ENCODE measurements around the gene ZNF221.

The ZNF221 gene

GRCh38 chr19:43950834-43951645 is at the start of gene ZNF221:
TSS of gene ZNF221 (plus strand) at chr19:43951228. CDS start at chr19:43962727, 11,499 bp downstream.
- TF ChIP-seq GATA3 (IDR thresholded peaks at IDR 0.05; ENCODE audit: low read depth, low read length) (no peak), GATA2 (IDR thresholded peaks at IDR 0.05; ENCODE audit: low read depth, low read length) (no peak)

- TF ChIP-seq GATA2 (IDR thresholded peaks at IDR 0.05; ENCODE audit: low read depth, low read length) (no peak), GATA3 (IDR thresholded peaks at IDR 0.05; ENCODE audit: low read depth, low read length) (no peak)
Measured at GRCh38 chr19:43901395-43902390, 49.3 kb upstream of the ZNF221 start.

GRCh38 chr19:43902399-43902798 is 48.6 kb upstream of the ZNF221 start:
- TF ChIP-seq GATA2 (IDR thresholded peaks at IDR 0.05; ENCODE audit: low read depth, low read length) (no peak), GATA3 (IDR thresholded peaks at IDR 0.05; ENCODE audit: low read depth, low read length) (no peak)

GRCh38 chr19:43905897-43906296 is 45.1 kb upstream of the ZNF221 start:
- TF ChIP-seq GATA3 (IDR thresholded peaks at IDR 0.05; ENCODE audit: low read depth, low read length), result no peak
- no peak for TF ChIP-seq GATA2 (IDR thresholded peaks at IDR 0.05; ENCODE audit: low read depth, low read length)

- TF ChIP-seq GATA3 (IDR thresholded peaks at IDR 0.05; ENCODE audit: low read depth, low read length) (no peak), GATA2 (IDR thresholded peaks at IDR 0.05; ENCODE audit: low read depth, low read length) (no peak)
Measured at GRCh38 chr19:43906774-43907173, 44.3 kb upstream of the ZNF221 start.

- TF ChIP-seq GATA2 (IDR thresholded peaks at IDR 0.05; ENCODE audit: low read depth, low read length), result no peak
- TF ChIP-seq GATA3 (IDR thresholded peaks at IDR 0.05; ENCODE audit: low read depth, low read length), result no peak
Measured at GRCh38 chr19:43908659-43909058, 42.4 kb upstream of the ZNF221 start.

- TF ChIP-seq GATA2 (IDR thresholded peaks at IDR 0.05; ENCODE audit: low read depth, low read length) (no peak), GATA3 (IDR thresholded peaks at IDR 0.05; ENCODE audit: low read depth, low read length) (no peak)
Measured at GRCh38 chr19:43910884-43911283, 40.1 kb upstream of the ZNF221 start.

- TF ChIP-seq GATA2 (IDR thresholded peaks at IDR 0.05; ENCODE audit: low read depth, low read length), result no peak
- TF ChIP-seq GATA3 (IDR thresholded peaks at IDR 0.05; ENCODE audit: low read depth, low read length), result no peak
Measured at GRCh38 chr19:43913383-43913782, 37.6 kb upstream of the ZNF221 start.

GRCh38 chr19:43914051-43914450 is 37.0 kb upstream of the ZNF221 start:
- TF ChIP-seq GATA2 (IDR thresholded peaks at IDR 0.05; ENCODE audit: low read depth, low read length) (no peak), GATA3 (IDR thresholded peaks at IDR 0.05; ENCODE audit: low read depth, low read length) (no peak)

- TF ChIP-seq GATA3 (IDR thresholded peaks at IDR 0.05; ENCODE audit: low read depth, low read length) (no peak), GATA2 (IDR thresholded peaks at IDR 0.05; ENCODE audit: low read depth, low read length) (no peak)
Measured at GRCh38 chr19:43923875-43924274, 27.2 kb upstream of the ZNF221 start.

GRCh38 chr19:43928820-43929219 is 22.2 kb upstream of the ZNF221 start:
- TF ChIP-seq GATA3 (IDR thresholded peaks at IDR 0.05; ENCODE audit: low read depth, low read length) (no peak), GATA2 (IDR thresholded peaks at IDR 0.05; ENCODE audit: low read depth, low read length) (no peak)

GRCh38 chr19:43934055-43934984 is 16.7 kb upstream of the ZNF221 start:
- TF ChIP-seq GATA2 (IDR thresholded peaks at IDR 0.05; ENCODE audit: low read depth, low read length) (no peak), GATA3 (IDR thresholded peaks at IDR 0.05; ENCODE audit: low read depth, low read length) (no peak)

GRCh38 chr19:43934985-43935708 is 15.9 kb upstream of the ZNF221 start, which contains the start of gene ZNF45:
TSS of gene ZNF45 (minus strand) at chr19:43935282. CDS start at chr19:43922185, 13,097 bp downstream.
- TF ChIP-seq GATA2 (IDR thresholded peaks at IDR 0.05; ENCODE audit: low read depth, low read length) (no peak), GATA3 (IDR thresholded peaks at IDR 0.05; ENCODE audit: low read depth, low read length) (no peak)

Measured in SH-SY5Y (cell line).